ENCODE results near the gene IBA57.

GRCh38 chr1:228149406-228150119, 16.0 kb upstream of the IBA57 start, which contains the start of gene GJC2:
- TF ChIP-seq, protein P1, sequence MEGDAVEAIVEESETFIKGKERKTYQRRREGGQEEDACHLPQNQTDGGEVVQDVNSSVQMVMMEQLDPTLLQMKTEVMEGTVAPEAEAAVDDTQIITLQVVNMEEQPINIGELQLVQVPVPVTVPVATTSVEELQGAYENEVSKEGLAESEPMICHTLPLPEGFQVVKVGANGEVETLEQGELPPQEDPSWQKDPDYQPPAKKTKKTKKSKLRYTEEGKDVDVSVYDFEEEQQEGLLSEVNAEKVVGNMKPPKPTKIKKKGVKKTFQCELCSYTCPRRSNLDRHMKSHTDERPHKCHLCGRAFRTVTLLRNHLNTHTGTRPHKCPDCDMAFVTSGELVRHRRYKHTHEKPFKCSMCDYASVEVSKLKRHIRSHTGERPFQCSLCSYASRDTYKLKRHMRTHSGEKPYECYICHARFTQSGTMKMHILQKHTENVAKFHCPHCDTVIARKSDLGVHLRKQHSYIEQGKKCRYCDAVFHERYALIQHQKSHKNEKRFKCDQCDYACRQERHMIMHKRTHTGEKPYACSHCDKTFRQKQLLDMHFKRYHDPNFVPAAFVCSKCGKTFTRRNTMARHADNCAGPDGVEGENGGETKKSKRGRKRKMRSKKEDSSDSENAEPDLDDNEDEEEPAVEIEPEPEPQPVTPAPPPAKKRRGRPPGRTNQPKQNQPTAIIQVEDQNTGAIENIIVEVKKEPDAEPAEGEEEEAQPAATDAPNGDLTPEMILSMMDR (IDR thresholded peaks at IDR 0.05) = no peak
- no peak for TF ChIP-seq POLR2A (IDR thresholded peaks at IDR 0.05)

Data from Peyer's patch (tissue), 4 donors.